Measurements from ENCODE around the gene AMELX.

Gene AMELX

DNA sequence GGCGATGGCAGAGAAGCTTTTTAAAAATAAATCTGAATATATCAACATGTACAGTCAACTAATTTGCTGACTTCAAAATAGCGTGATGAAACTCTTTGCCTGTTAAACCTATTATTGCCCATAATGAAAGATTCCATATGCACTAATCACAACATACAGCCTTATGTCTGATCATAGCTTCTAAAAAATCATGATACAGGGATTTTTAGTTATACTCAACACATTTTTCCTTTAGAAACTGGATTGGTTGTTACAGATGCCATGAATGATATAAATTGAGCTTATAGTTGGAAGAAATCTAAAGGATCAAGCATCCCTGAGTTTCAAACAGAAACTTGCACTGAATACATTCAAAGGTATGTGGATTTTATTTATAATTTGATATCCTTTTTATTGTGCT is at the start of gene AMELX:
AMELX (plus strand) TSS at position 301 of the 400 bp plus-strand sequence. CDS start 1,376 bp downstream, outside the sequence.
- Histone ChIP-seq H3K27ac (ENCODE audit: low read depth in 2 of 2, low read length in 2 of 2) (no peak within 1 kb of the TSS), H3K36me3 (ENCODE audit: control insufficient read depth in 2 of 2, insufficient read depth in 2 of 2, low read length in 2 of 2) (no peaks in the 10 kb centered on the region), H3K27me3 (ENCODE audit: control insufficient read depth in 2 of 2, insufficient read depth in 2 of 2, low read length in 2 of 2) (peaks cover 0 to 3% of the 10 kb centered on the region in 2 donors), H3K9ac (ENCODE audit: low read depth in 1 of 2, low read length in 2 of 2) (no peak within 1 kb of the TSS), H3K4me1 (ENCODE audit: control insufficient read depth in 2 of 2, insufficient read depth in 2 of 2, low read length in 2 of 2) (no peaks in the 10 kb centered on the region), H3K4me3 (ENCODE audit: low read length in 2 of 2) (no peak within 1 kb of the TSS), H3K9me3 (ENCODE audit: control insufficient read depth in 2 of 2, low read length in 2 of 2) (no peaks in the 10 kb centered on the region)

DNA sequence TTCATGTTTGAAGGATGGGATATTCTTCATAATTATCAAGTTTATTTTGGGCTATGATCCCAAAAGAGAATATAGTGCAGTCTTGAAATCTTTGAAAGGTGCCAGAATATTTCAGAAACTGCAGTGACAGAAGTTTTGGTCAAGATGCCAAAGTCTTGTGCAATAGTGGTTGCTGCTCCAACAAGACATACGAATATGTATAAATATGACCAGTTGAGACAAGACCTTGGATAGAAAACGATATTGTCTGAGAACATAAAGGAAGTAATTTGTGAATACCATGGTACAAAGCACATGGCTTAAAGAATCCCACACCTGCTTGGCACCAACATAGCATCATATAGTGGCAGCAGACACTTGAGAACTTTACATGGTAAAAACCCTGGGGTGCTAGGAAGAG is 48.6 kb upstream of the AMELX start:
- Histone ChIP-seq H3K27me3 (ENCODE audit: control insufficient read depth in 2 of 2, insufficient read depth in 2 of 2, low read length in 2 of 2) (no peaks in the 10 kb centered on the region), H3K9ac (ENCODE audit: low read depth in 1 of 2, low read length in 2 of 2) (no peak overlapping the region), H3K36me3 (ENCODE audit: control insufficient read depth in 2 of 2, insufficient read depth in 2 of 2, low read length in 2 of 2) (no peaks in the 10 kb centered on the region), H3K9me3 (ENCODE audit: control insufficient read depth in 2 of 2, low read length in 2 of 2) (no peaks in the 10 kb centered on the region), H3K4me3 (ENCODE audit: low read length in 2 of 2) (no peak overlapping the region), H3K4me1 (ENCODE audit: control insufficient read depth in 2 of 2, insufficient read depth in 2 of 2, low read length in 2 of 2) (no peaks in the 10 kb centered on the region), H3K27ac (ENCODE audit: low read depth in 2 of 2, low read length in 2 of 2) (no peak overlapping the region)

DNA sequence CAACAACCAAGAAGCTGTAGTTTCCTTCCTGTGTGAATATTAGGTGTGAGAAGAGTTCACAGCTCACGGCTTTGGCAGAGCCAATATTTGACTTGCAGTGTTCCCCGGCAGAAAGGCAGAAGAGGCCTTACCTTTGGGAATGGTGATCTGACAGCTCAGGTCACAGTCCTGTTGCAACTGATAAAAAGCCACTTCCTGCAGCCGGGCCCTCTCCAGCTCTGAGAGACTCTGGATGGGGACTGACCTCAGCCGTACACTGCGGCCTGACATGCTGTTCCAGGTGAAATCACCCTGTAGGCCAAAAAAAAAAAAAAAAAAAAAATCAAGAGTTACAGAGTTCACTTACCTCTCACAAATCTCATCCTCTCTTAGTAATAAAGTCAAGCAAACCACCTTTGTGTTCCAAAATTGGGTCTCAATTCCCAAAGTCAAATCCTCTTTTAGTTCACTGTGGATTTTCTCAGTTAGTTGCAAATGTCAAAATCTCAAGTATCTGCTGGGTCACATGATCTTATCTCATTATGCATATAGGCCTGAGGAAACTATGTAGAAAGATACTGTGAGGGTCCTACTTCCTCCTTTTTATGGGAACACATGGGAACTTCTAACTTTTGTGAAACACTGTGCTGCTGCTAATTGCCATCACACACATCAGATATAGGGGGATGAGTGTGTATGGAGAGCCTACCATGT is 38.6 kb upstream of the AMELX start:
- no peak overlapping the region for H3K9ac ChIP-seq (ENCODE audit: low read depth in 1 of 2, low read length in 2 of 2)
- no peaks in the 10 kb centered on the region for H3K36me3 ChIP-seq (ENCODE audit: control insufficient read depth in 2 of 2, insufficient read depth in 2 of 2, low read length in 2 of 2)
- H3K4me3 ChIP-seq (ENCODE audit: low read length in 2 of 2): no peak overlapping the region
- no peaks in the 10 kb centered on the region for H3K27me3 ChIP-seq (ENCODE audit: control insufficient read depth in 2 of 2, insufficient read depth in 2 of 2, low read length in 2 of 2)
- H3K9me3 ChIP-seq (ENCODE audit: control insufficient read depth in 2 of 2, low read length in 2 of 2): no peaks in the 10 kb centered on the region
- no peaks in the 10 kb centered on the region for H3K4me1 ChIP-seq (ENCODE audit: control insufficient read depth in 2 of 2, insufficient read depth in 2 of 2, low read length in 2 of 2)
- no peak overlapping the region for H3K27ac ChIP-seq (ENCODE audit: low read depth in 2 of 2, low read length in 2 of 2)

DNA sequence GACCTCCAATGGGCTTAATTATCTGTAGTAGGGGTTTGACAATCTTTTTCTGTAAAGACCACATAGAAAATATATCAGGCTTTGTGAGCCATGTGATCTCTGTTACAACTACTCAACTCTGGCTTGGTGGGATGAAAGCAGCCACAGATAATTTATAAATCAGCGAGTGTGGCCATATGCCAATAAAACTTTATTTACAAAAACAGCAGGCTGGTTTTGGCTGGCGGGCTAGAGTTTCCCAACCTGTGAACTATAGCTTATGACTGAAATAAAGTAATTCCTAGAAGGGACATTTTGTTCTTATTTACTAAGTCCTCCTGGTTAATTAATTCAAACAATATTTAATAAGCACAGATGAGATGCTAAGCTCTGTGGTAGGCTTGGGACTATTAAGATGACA is 35.9 kb upstream of the AMELX start:
- Histone ChIP-seq H3K9ac (ENCODE audit: low read depth in 1 of 2, low read length in 2 of 2) (no peak overlapping the region), H3K36me3 (ENCODE audit: control insufficient read depth in 2 of 2, insufficient read depth in 2 of 2, low read length in 2 of 2) (no peaks in the 10 kb centered on the region), H3K4me3 (ENCODE audit: low read length in 2 of 2) (no peak overlapping the region), H3K27ac (ENCODE audit: low read depth in 2 of 2, low read length in 2 of 2) (no peak overlapping the region), H3K9me3 (ENCODE audit: control insufficient read depth in 2 of 2, low read length in 2 of 2) (no peaks in the 10 kb centered on the region), H3K4me1 (ENCODE audit: control insufficient read depth in 2 of 2, insufficient read depth in 2 of 2, low read length in 2 of 2) (no peaks in the 10 kb centered on the region), H3K27me3 (ENCODE audit: control insufficient read depth in 2 of 2, insufficient read depth in 2 of 2, low read length in 2 of 2) (no peaks in the 10 kb centered on the region)

DNA sequence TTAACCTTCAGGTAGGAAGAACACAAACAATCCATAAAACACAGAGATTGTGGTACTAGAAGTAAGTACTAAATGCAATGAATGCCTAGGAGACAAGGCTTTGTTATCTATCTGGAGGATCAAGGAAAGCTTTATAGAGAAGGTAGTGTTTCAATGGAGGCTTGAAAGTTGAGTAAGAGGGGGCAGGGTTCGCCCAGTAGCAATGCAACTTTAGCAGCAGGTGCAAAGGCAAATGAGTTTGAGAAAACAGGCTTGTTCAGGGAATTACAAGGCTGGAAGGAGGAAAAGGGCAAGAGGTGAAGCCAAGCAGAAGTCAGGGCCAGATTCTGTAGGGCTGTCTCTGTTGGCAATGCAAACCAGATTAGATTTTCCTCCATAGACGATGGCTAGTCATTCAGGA is 35.5 kb upstream of the AMELX start:
- Histone ChIP-seq H3K4me1 (ENCODE audit: control insufficient read depth in 2 of 2, insufficient read depth in 2 of 2, low read length in 2 of 2) (no peaks in the 10 kb centered on the region), H3K9me3 (ENCODE audit: control insufficient read depth in 2 of 2, low read length in 2 of 2) (no peaks in the 10 kb centered on the region), H3K9ac (ENCODE audit: low read depth in 1 of 2, low read length in 2 of 2) (no peak overlapping the region), H3K27ac (ENCODE audit: low read depth in 2 of 2, low read length in 2 of 2) (no peak overlapping the region), H3K4me3 (ENCODE audit: low read length in 2 of 2) (no peak overlapping the region), H3K36me3 (ENCODE audit: control insufficient read depth in 2 of 2, insufficient read depth in 2 of 2, low read length in 2 of 2) (no peaks in the 10 kb centered on the region), H3K27me3 (ENCODE audit: control insufficient read depth in 2 of 2, insufficient read depth in 2 of 2, low read length in 2 of 2) (no peaks in the 10 kb centered on the region)

DNA sequence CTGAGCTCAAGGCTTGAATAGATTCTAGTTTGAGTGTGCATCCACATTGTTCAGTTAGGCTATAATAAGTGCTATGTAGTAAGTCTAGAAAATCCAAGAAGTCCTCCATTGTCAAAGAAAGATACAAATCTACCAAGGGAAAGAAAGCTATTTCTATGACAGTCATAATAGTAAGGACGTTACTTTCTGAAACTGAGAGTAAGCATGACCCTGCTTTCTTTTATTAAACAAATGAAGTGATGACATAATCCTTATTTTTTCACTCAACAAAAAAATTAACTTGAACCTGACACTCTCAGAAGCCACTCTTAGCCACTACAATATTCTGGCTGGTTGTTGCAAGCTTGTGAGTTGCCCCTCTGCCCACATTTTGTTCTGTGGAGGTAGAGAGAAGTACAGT is 33.8 kb upstream of the AMELX start:
- Histone ChIP-seq H3K9ac (ENCODE audit: low read depth in 1 of 2, low read length in 2 of 2) (no peak overlapping the region), H3K27ac (ENCODE audit: low read depth in 2 of 2, low read length in 2 of 2) (no peak overlapping the region), H3K9me3 (ENCODE audit: control insufficient read depth in 2 of 2, low read length in 2 of 2) (no peaks in the 10 kb centered on the region), H3K27me3 (ENCODE audit: control insufficient read depth in 2 of 2, insufficient read depth in 2 of 2, low read length in 2 of 2) (no peaks in the 10 kb centered on the region), H3K36me3 (ENCODE audit: control insufficient read depth in 2 of 2, insufficient read depth in 2 of 2, low read length in 2 of 2) (no peaks in the 10 kb centered on the region), H3K4me1 (ENCODE audit: control insufficient read depth in 2 of 2, insufficient read depth in 2 of 2, low read length in 2 of 2) (no peaks in the 10 kb centered on the region), H3K4me3 (ENCODE audit: low read length in 2 of 2) (no peak overlapping the region)

DNA sequence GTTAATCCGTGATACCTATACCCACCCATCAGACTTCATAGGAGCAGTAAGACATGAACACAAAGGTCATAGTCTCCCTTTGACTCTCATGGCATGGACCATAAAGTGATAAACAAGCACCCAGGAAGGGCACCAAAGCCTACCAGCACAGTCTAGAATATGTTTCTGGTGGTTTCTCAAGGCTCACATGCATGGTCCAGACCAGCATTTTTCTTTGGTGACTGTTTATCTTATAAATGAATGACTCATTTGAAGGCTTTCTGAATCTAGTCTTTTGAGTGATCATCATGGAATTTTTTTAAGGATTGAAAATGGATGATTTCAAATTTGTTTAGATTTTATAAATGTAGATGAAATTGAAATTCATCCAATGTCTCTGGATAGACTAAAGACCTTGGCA is 32.0 kb upstream of the AMELX start:
- no peaks in the 10 kb centered on the region for H3K9me3 ChIP-seq (ENCODE audit: control insufficient read depth in 2 of 2, low read length in 2 of 2)
- H3K4me1 ChIP-seq (ENCODE audit: control insufficient read depth in 2 of 2, insufficient read depth in 2 of 2, low read length in 2 of 2): no peaks in the 10 kb centered on the region
- no peak overlapping the region for H3K4me3 ChIP-seq (ENCODE audit: low read length in 2 of 2)
- H3K27me3 ChIP-seq (ENCODE audit: control insufficient read depth in 2 of 2, insufficient read depth in 2 of 2, low read length in 2 of 2): no peaks in the 10 kb centered on the region
- no peaks in the 10 kb centered on the region for H3K36me3 ChIP-seq (ENCODE audit: control insufficient read depth in 2 of 2, insufficient read depth in 2 of 2, low read length in 2 of 2)
- no peak overlapping the region for H3K27ac ChIP-seq (ENCODE audit: low read depth in 2 of 2, low read length in 2 of 2)
- no peak overlapping the region for H3K9ac ChIP-seq (ENCODE audit: low read depth in 1 of 2, low read length in 2 of 2)

DNA sequence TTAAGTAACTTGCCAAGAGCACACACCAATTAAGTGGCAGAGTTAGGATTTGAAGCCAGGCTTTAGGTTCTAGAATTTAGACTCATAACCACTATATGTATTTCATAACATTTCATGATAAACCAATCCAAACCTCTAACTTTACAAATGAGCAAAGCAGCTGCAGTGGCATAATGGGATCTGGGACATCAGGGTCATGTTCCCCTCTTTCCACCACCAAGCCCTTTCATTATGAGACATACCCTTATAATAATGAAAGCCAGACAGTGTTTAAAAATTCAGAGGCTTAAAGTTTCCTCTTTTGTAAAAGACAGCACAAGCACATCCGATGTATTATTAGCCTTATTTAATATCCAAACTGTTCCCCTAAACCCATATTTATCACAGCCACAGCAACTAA is 28.3 kb upstream of the AMELX start:
- H3K27ac ChIP-seq (ENCODE audit: low read depth in 2 of 2, low read length in 2 of 2): no peak overlapping the region

DNA sequence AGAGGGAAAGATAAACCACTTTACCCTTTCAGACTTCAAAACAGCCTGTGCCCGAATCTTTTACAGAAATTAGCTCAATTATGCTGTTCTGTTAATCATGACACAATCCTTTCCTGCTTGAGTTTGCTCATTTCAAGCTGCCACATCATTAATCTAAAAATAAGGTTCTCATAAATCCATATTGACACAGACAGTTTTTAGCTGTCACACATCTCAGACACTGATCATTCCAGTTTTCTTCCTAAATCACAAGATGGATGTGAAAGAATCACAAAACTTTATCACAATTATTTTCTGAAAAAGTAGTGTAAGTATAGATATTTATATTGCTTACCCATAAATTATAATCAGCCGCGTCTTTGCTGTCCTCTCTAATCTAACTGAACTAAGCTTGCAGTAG is 27.9 kb upstream of the AMELX start:
- Histone ChIP-seq H3K9ac (ENCODE audit: low read depth in 1 of 2, low read length in 2 of 2) (no peak overlapping the region), H3K27ac (ENCODE audit: low read depth in 2 of 2, low read length in 2 of 2) (no peak overlapping the region)

More for the DNA sequence above, 28.3 kb upstream of the AMELX start:
- Histone ChIP-seq H3K9ac (ENCODE audit: low read depth in 1 of 2, low read length in 2 of 2) (no peak overlapping the region), H3K36me3 (ENCODE audit: control insufficient read depth in 2 of 2, insufficient read depth in 2 of 2, low read length in 2 of 2) (no peaks in the 10 kb centered on the region), H3K4me1 (ENCODE audit: control insufficient read depth in 2 of 2, insufficient read depth in 2 of 2, low read length in 2 of 2) (no peaks in the 10 kb centered on the region), H3K4me3 (ENCODE audit: low read length in 2 of 2) (no peak overlapping the region), H3K27me3 (ENCODE audit: control insufficient read depth in 2 of 2, insufficient read depth in 2 of 2, low read length in 2 of 2) (no peaks in the 10 kb centered on the region), H3K9me3 (ENCODE audit: control insufficient read depth in 2 of 2, low read length in 2 of 2) (no peaks in the 10 kb centered on the region)

DNA sequence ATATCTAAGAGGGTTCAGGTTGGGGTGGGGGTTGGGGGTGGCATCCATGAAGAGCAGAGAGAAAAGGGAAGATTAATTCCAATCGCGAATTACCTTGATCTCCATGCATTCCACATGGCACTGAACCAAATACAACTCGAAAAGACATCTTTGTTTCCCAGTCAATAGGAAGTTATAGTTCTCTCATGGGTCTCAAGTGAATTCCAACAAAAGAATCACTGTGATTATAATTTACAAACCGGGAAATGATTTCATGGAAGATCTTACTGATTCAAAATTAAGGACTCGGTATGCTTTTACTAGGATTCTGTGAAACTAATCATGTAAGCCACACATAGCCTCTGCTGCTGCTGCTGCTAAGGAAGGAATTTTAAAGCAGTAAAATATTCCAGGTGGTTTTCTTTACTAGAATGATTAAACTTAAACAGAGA is 26.6 kb upstream of the AMELX start:
- Histone ChIP-seq H3K4me3 (ENCODE audit: low read length in 2 of 2) (no peak overlapping the region), H3K9me3 (ENCODE audit: control insufficient read depth in 2 of 2, low read length in 2 of 2) (no peaks in the 10 kb centered on the region), H3K27ac (ENCODE audit: low read depth in 2 of 2, low read length in 2 of 2) (no peak overlapping the region), H3K9ac (ENCODE audit: low read depth in 1 of 2, low read length in 2 of 2) (no peak overlapping the region), H3K27me3 (ENCODE audit: control insufficient read depth in 2 of 2, insufficient read depth in 2 of 2, low read length in 2 of 2) (no peaks in the 10 kb centered on the region), H3K36me3 (ENCODE audit: control insufficient read depth in 2 of 2, insufficient read depth in 2 of 2, low read length in 2 of 2) (no peaks in the 10 kb centered on the region), H3K4me1 (ENCODE audit: control insufficient read depth in 2 of 2, insufficient read depth in 2 of 2, low read length in 2 of 2) (no peaks in the 10 kb centered on the region)

More for the DNA sequence above, 27.9 kb upstream of the AMELX start:
- no peak overlapping the region for H3K4me3 ChIP-seq (ENCODE audit: low read length in 2 of 2)
- H3K4me1 ChIP-seq (ENCODE audit: control insufficient read depth in 2 of 2, insufficient read depth in 2 of 2, low read length in 2 of 2): no peaks in the 10 kb centered on the region
- no peaks in the 10 kb centered on the region for H3K9me3 ChIP-seq (ENCODE audit: control insufficient read depth in 2 of 2, low read length in 2 of 2)
- H3K36me3 ChIP-seq (ENCODE audit: control insufficient read depth in 2 of 2, insufficient read depth in 2 of 2, low read length in 2 of 2): no peaks in the 10 kb centered on the region
- H3K27me3 ChIP-seq (ENCODE audit: control insufficient read depth in 2 of 2, insufficient read depth in 2 of 2, low read length in 2 of 2): no peaks in the 10 kb centered on the region
